ENCODE results near the gene STX2.
"Not testable (repeated sequence)": the region's sequence is repeated elsewhere in the genome, so short reads cannot be mapped to it uniquely, and the experiment has no call there.

The STX2 gene

DNA sequence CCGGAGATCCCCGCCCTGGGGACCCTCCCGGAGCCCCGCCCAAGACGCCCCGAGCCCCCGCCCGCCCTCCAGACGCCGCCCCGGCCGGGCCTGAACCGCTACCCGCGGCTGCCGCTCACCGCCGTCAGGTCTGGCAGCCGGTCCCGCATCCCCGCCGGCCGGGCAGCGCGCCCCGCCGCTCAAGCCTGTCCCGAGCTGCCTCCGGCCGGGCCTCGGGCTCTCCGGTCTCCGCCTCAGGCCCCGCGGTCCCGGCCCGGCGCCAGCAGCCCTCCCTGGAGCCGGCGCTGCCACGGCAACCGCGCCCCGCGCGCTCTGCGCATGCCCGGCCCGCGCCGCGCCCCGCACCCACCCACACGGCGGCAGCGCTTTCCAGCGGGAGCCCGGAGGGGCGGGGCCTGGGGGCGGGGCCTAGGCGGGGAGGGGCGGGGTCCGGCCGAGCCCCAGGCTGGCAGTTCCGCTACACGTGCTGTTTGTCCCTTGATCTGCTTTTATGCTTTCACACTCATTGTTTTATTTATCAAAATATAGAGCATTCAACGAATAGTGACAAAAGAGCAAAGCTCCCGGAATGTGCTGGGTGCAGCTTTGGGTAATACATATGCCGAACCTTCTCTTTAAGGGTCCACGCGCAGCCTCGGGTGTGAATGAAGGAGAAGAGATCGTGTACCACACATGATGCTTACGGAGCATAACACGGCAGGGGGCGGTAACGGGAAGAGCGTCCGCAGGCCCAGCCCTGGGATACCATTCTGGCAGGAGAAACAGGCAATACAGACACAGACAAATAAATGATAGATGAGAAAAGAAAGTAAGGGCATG lies at the start of gene STX2:
Gene STX2, minus strand, starts transcription at position 300 of the 819 bp plus-strand sequence. Its CDS starts 151 bp downstream, at position 149.
- peak; percentile 94 for DNase-seq

DNA sequence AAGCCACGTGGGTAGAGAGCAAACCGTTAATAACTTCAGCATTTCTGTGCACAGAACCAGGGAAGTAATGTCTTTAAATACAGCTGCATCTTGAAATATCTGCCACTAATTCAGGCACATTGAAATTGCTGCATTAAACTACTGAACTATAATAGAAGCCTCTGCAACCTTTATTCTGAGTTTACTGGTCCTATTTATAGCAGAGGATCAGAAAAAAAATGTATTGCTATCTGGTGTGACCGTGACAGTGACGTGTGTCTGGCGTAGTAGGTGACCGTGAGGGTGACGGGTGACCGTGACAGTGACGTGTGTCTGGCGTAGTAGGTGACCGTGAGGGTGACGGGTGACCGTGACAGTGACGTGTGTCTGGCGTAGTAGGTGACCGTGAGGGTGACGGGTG lies 48.1 kb upstream of the STX2 start:
- DNase-seq, result not testable (repeated sequence)

DNA sequence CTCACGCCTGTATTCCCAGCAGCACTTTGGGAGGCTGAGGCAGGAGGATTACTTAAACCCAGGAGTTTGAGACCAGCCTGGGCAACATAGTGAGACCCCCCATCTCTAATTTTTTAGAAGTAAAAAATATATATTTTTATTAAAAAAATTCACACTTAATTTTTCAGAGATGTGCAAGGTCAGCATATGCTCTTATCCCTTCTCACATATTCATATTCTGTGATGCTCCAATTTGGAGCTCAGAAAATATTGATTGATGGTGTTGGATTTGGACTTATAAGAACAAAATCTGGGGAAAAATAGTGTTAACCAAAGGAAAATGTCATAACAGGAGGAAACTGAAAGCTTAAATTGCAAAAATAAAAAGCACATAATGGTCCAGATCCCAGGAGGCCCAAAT lies 42.5 kb upstream of the STX2 start:
- no peak for DNase-seq

GRCh38 chr12:130881046-130881445 lies 42.0 kb upstream of the STX2 start:
- DNase-seq, result no peak

GRCh38 chr12:130880411-130880885 lies 41.4 kb upstream of the STX2 start:
- DNase-seq, result peak; percentile 71

GRCh38 chr12:130879781-130880389 lies 40.8 kb upstream of the STX2 start:
- peak; percentile 23 for DNase-seq

DNA sequence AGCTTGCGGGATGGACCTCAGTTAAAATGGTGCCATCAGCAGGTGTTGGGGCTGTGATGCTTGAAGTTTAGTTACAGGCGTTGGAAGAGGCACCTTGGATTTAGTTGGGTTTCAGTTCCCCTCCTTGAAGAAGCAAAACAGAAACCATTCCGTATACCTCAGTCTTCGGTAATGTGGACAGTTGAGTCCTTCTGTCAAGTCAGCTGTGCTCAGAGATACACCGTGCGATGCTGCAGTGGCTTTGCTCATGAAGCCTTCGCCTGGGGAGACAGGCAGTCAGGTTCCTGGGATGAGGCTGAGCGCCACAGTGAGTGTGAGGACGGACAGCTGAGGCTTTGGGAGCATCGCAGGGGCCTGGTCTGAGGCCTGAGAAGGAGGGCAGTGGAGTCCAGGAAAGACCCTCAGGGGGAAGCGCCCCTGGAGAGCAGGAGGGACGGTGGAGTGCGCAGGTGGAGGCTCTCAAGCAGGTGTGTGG lies 40.2 kb upstream of the STX2 start:
- peak; percentile 16 for DNase-seq

GRCh38 chr12:130878193-130879185 lies 39.4 kb upstream of the STX2 start:
- peak; percentile 14 for DNase-seq

DNA sequence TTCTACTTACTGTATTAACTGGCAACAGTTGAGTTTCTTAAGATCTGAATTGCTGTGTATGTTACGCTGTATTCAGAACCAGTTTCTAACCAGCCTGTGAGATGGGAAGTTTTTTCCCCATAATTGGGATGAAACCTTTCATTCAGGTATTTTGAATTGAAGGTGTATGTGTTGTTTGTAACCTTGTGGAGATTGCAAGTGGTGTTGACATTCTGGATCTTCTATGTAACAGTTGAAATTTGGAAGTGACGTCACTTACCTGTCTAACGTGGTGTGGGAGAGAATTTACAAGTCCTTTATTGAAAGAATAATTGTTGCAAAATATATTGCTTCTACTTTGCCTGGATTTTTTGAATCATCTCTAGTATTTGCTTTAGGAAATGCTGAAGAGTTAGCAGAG lies 38.3 kb upstream of the STX2 start:
- no peak for DNase-seq

DNA sequence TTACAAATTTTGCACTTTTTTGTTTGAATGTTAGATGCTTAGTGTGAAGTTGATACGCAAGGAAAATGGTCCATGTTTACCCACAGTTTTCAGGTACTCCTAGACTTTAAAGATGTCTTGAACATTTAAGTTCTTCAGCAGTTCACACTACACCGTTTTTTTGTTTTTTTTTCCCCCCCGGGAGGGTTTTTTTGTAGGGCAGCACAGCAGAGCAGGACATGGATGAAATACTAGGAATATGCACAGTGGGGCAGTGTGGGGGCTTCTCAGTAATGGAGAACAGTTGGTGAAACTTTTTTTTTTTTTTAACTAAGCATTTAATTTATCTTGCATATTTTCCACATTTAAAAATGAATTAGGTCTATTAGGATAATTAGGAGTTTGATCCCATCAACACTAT lies 37.7 kb upstream of the STX2 start:
- DNase-seq, result no peak

- DNase-seq, result no peak
Measured at GRCh38 chr12:130876297-130876696, 37.2 kb upstream of the STX2 start.

- not testable (repeated sequence) for DNase-seq
Measured at GRCh38 chr12:130875708-130876107, 36.7 kb upstream of the STX2 start.

DNA sequence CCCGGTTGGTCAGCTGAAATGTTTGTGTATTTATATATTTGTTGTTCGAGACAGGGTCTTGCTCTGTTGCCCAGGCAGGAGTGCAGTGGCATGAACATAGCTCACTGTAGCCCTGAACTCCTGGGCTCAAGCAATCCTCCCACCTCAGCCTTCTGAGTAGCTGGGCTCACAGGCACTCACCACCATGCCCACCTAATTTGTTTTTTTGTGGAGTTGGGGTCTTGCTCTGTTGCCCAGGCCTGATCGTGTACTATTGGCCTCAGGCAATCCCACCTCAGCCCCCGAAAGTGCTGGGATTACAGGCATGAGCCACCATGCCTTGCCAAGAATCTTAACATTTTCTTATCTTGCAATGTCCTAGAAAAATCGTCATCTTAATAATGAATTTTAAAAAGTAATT lies 36.1 kb upstream of the STX2 start:
- DNase-seq, result no peak

- no peak for DNase-seq
Measured at GRCh38 chr12:130874696-130875095, 35.6 kb upstream of the STX2 start.

DNA sequence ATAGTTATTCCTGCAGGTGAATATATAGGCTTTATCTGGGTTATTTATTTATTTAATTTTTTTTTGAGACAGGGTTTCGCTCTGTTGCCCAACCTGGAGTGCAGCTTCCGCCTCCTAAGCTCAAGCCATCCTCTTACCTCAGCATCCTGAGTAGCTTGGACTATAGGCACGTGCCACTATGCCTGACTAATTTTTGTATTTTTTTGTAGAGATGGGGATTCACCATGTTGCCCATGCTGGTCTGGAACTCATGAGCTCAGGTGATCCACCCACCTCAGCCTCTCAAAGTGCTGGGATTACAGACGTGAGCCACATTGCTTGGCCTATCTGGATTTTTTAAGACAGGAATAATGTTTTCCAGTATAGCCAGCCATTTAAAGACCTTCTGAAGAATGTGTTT lies 34.8 kb upstream of the STX2 start:
- DNase-seq, result no peak

DNA sequence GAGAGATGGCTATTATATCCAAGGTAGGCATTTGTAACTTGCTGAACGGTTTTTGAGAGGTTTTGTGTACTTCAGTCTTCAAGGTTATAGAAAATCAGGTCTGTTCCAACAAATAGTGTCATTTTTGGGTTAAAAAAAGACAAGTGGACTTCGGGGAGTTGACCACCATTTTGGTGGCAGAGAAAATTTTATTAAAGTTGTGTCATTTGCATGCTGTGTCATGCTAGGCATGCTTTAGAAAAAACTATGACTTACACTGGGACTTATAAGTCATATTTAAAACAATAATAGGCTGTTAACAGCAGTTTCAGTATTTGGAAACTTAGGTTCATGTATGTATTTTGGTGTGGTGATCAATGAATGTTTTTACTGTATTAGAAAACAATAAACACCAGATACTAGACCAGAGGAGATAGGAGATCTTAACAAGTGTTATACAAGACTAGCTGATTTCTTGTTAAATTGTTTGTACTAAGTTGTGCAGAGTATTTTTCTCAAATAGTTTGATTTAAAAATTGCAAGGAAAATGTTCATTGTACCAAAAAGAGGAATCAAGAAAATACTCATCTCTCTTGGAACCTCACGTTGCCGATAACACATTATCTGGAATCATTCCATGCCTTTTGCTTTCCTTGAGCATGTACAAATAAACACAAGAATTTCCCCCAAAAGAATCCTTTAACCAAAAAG lies 34.2 kb upstream of the STX2 start:
- no peak for DNase-seq

GRCh38 chr12:130872179-130873096 lies 33.4 kb upstream of the STX2 start:
- peak; percentile 74 for DNase-seq

- peak; percentile 95 for DNase-seq
Measured at GRCh38 chr12:130871286-130872178, 32.5 kb upstream of the STX2 start, which contains the start of gene RAN. TSS of gene RAN (plus strand) at chr12:130872066. CDS start at chr12:130872594, 528 bp downstream.

GRCh38 chr12:130870442-130871285 lies 31.6 kb upstream of the STX2 start:
- DNase-seq, result peak; percentile 88
